PFSK-1 (cell line): ENCODE data around the gene CD79B.

Source experiments
- FOXP2 ChIP-seq: optimal IDR thresholded peaks from 2 replicates; pipeline ENCODE3; 2011; ENCODE audit warnings: borderline replicate concordance, control low read depth, inconsistent platforms; ENCODE audit not compliant: insufficient read depth; ENCODE audit errors: extremely low read length, extremely low read depth
- POLR2AphosphoS5 ChIP-seq: IDR thresholded peaks from 2 replicates; pipeline ENCODE4 v1.6.1; 2012; ENCODE audit warnings: low read depth, mild to moderate bottlenecking, control low read depth, low read length, moderate library complexity
- REST ChIP-seq, 2 experiments: IDR thresholded peaks; 2 replicates each; pipeline versions ENCODE4 v1.6.1 to v1.8.0; 2011 to 2012; ENCODE audit warnings: low read depth in 2 of 2, low read length in 2 of 2, control low read depth in 1 of 2, inconsistent platforms in 1 of 2, mild to moderate bottlenecking in 1 of 2, moderate library complexity in 1 of 2; ENCODE audit not compliant: insufficient read depth in 1 of 2
- SIN3A ChIP-seq: IDR thresholded peaks from 2 replicates; pipeline ENCODE4 v1.6.1; 2012; ENCODE audit warnings: mild to moderate bottlenecking, low read length, moderate library complexity, borderline replicate concordance; ENCODE audit not compliant: insufficient read depth
- TAF1 ChIP-seq: IDR thresholded peaks from 2 replicates; pipeline ENCODE4 v1.6.1; 2012; ENCODE audit warnings: low read length, control low read depth, borderline replicate concordance; ENCODE audit not compliant: insufficient read depth

CD79B gene

GRCh38 chr17:63933598-63933997, 1.5 kb upstream of the CD79B start:
- no peak for TF ChIP-seq REST (IDR thresholded peaks at IDR 0.05; ENCODE audit: insufficient read depth in 1 of 2, low read depth in 2 of 2, low read length in 2 of 2)
- no peak for TF ChIP-seq TAF1
- no peak for TF ChIP-seq FOXP2
- no peak for TF ChIP-seq POLR2AphosphoS5
- no peak for TF ChIP-seq SIN3A

- TF ChIP-seq POLR2AphosphoS5: no peak
- no peak for TF ChIP-seq SIN3A
- TF ChIP-seq REST (IDR thresholded peaks at IDR 0.05; ENCODE audit: insufficient read depth in 1 of 2, low read depth in 2 of 2, low read length in 2 of 2): no peak
- TF ChIP-seq FOXP2: no peak
- TF ChIP-seq TAF1: no peak
Observed at GRCh38 chr17:63932721-63933120, 590 bp upstream of the CD79B start.

- no peak for TF ChIP-seq SIN3A
Observed at GRCh38 chr17:63930951-63931575, 1.1 kb downstream of the CD79B start.

GRCh38 chr17:63929860-63930766, 2.0 kb downstream of the CD79B start:
- TF ChIP-seq TAF1: no peak
- no peak for TF ChIP-seq REST (IDR thresholded peaks at IDR 0.05; ENCODE audit: insufficient read depth in 1 of 2, low read depth in 2 of 2, low read length in 2 of 2)
- TF ChIP-seq SIN3A: no peak
- TF ChIP-seq FOXP2: no peak
- no peak for TF ChIP-seq POLR2AphosphoS5

- TF ChIP-seq FOXP2 (no peak), TAF1 (no peak), REST (IDR thresholded peaks at IDR 0.05; ENCODE audit: insufficient read depth in 1 of 2, low read depth in 2 of 2, low read length in 2 of 2) (no peak), SIN3A (no peak), POLR2AphosphoS5 (no peak)
Observed at GRCh38 chr17:63928966-63929695, 3.0 kb downstream of the CD79B start.
